ENCODE data around the gene ANKRD7.

The ANKRD7 gene, protein sequence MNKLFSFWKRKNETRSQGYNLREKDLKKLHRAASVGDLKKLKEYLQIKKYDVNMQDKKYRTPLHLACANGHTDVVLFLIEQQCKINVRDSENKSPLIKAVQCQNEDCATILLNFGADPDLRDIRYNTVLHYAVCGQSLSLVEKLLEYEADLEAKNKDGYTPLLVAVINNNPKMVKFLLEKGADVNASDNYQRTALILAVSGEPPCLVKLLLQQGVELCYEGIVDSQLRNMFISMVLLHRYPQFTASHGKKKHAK

GRCh38 chr7:118224521-118224920 lies at the start of gene ANKRD7:
Gene ANKRD7 (plus strand): TSS chr7:118224704. CDS start chr7:118224831, 127 bp downstream.
- TF ChIP-seq, protein P1, sequence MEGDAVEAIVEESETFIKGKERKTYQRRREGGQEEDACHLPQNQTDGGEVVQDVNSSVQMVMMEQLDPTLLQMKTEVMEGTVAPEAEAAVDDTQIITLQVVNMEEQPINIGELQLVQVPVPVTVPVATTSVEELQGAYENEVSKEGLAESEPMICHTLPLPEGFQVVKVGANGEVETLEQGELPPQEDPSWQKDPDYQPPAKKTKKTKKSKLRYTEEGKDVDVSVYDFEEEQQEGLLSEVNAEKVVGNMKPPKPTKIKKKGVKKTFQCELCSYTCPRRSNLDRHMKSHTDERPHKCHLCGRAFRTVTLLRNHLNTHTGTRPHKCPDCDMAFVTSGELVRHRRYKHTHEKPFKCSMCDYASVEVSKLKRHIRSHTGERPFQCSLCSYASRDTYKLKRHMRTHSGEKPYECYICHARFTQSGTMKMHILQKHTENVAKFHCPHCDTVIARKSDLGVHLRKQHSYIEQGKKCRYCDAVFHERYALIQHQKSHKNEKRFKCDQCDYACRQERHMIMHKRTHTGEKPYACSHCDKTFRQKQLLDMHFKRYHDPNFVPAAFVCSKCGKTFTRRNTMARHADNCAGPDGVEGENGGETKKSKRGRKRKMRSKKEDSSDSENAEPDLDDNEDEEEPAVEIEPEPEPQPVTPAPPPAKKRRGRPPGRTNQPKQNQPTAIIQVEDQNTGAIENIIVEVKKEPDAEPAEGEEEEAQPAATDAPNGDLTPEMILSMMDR (IDR thresholded peaks at IDR 0.05): no peak
- DNase-seq (ENCODE audit: low spot score): no peak
- H3K27ac ChIP-seq: no peak within 1 kb of the TSS
- no peak within 1 kb of the TSS for H3K4me3 ChIP-seq

DNA sequence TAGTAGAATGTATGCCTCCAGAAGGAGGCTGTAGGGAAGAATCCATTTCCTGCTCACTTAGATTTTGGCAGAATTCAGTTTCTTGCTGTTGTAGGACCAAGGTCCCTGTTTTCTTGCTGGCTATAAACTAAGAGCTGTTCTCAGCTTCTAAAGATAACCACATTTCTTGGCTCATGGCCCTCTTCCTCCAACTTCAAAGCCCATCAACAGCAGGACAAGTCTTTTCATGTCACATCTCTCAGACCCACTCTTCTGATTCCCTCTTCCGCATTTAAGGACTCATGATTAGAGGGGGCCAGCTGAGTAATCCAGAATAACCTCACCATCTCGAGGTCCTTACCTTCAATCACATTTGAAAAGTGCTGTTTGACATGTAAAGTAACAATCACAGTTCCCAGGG lies 48.8 kb upstream of the ANKRD7 start:
- no peak overlapping the region for H3K27ac ChIP-seq
- no peak for DNase-seq (ENCODE audit: low spot score)
- no peak overlapping the region for H3K4me3 ChIP-seq
- TF ChIP-seq, protein P1 (IDR thresholded peaks at IDR 0.05): no peak

DNA sequence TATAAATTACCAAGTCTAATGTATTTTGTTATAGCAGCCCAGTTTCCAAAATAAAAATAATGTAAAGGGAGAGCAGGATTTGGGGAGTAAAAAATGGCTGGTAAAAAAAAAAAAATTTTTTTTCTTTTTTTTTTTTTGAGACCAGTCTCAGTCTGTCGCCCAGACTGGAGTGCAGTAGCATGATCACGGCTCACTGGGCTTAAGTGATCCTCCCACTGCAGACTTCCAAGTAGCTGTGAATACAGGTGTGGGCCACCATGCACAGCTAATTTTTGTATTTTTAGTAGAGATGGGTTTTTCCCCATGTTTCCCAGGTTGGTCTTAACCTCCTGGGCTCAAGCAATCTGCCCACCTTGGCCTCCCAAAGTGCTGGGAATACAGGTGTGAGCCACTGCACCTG lies 45.3 kb upstream of the ANKRD7 start:
- H3K4me3 ChIP-seq: no peak overlapping the region
- TF ChIP-seq, protein P1 (IDR thresholded peaks at IDR 0.05): no peak
- no peak for DNase-seq (ENCODE audit: low spot score)
- H3K27ac ChIP-seq: no peak overlapping the region

- no peak for DNase-seq (ENCODE audit: low spot score)
- TF ChIP-seq, protein P1 (IDR thresholded peaks at IDR 0.05): no peak
- Histone ChIP-seq H3K4me3 (peak overlapping the region; percentile 94), H3K27ac (peak overlapping the region; percentile 82 to 95)
Observed at GRCh38 chr7:118182593-118183427, 41.7 kb upstream of the ANKRD7 start.

DNA sequence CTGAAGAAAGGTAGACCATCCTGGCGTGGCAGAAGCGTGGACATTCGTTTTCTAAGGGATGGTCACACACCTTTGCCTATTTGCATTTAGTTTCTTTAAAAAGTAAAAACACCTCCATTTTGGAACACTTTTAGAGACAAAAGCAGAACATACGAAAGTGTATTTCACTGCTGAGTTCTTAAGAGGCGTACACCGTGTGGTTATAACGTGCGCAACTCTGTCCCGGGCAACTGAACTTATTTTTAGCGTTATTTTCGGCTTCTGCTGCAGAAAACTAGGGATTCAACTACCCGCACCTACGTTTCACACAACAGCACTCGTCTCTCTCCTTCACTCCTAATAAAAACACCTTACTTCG lies 41.1 kb upstream of the ANKRD7 start:
- TF ChIP-seq, protein P1 (IDR thresholded peaks at IDR 0.05): no peak
- no peak for DNase-seq (ENCODE audit: low spot score)

DNA sequence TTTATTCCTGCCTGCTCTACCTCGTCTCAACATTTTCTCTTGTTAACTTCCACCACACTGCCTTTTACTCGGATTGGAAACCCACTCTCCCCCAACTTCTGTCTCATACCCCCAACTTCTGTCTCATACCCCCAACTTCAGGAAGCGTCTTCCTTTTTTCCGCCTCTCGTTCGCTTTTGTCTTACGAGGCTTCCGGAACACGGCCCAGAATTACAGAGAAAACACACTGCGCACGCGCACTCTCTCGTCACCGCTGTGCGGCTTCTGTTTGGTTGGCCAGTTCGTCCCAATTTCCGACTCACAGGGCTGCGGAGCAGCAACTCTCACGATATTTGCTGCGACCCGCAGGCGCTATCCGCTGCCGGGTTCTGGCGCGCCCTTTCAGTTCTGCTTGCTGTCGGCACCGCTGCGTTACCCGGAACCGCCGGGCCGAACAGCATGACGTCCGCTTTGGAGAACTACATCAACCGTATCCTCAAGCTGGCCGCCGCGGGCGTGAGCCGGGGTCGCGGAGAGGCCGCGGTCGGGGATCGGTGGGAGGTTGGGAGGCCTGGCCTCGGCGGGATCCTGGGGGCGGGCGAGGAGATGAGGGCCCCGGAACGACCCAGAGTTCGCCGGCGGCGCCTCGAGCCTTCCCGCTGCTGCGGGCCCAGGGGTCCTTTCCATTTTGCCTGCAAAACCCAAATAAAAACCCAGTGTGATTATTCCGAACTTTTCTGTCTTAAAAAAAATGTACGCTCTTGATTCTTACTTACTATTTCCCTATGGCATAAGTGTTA lies 40.5 kb upstream of the ANKRD7 start, which contains the start of gene LSM8:
Gene LSM8 (plus strand): TSS at position 379 of the 779 bp plus-strand sequence. CDS start 60 bp downstream, at position 439.
- Histone ChIP-seq H3K27ac (peak within 1 kb of the TSS; percentile 82 to 95), H3K4me3 (peak within 1 kb of the TSS; percentile 94)
- DNase-seq (ENCODE audit: low spot score): peak; percentile 98
- TF ChIP-seq, protein P1 (IDR thresholded peaks at IDR 0.05): no peak

More for the DNA sequence above, 41.1 kb upstream of the ANKRD7 start:
- Histone ChIP-seq H3K4me3 (peak overlapping the region; percentile 94), H3K27ac (peak overlapping the region; percentile 82 to 95)

Measured in coronary artery (tissue), 2 donors.